GM12872 (cell line): ENCODE measurements around the gene ADGRG2.

ENCODE experiments used
- CTCF ChIP-seq: IDR thresholded peaks from 3 replicates; pipeline ENCODE4 v1.5.1; 2011; ENCODE audit warnings: low read depth, mild to moderate bottlenecking, low read length, moderate library complexity; ENCODE audit not compliant: insufficient read depth

ADGRG2 gene

GRCh38 chrX:19107035-19107434 lies 15.2 kb downstream of the ADGRG2 start:
- TF ChIP-seq CTCF, result no peak

- TF ChIP-seq CTCF, result no peak
Measured at GRCh38 chrX:19100586-19100985, 21.7 kb downstream of the ADGRG2 start.

GRCh38 chrX:19097553-19098283 lies 24.6 kb downstream of the ADGRG2 start:
- TF ChIP-seq CTCF, result no peak

- TF ChIP-seq CTCF, result no peak
Measured at GRCh38 chrX:19096586-19096985, 25.7 kb downstream of the ADGRG2 start.

GRCh38 chrX:19094654-19095053 lies 27.6 kb downstream of the ADGRG2 start:
- TF ChIP-seq CTCF, result no peak

- no peak for TF ChIP-seq CTCF
Measured at GRCh38 chrX:19091596-19091995, 30.7 kb downstream of the ADGRG2 start.

GRCh38 chrX:19089555-19090040 lies 32.7 kb downstream of the ADGRG2 start:
- TF ChIP-seq CTCF, result no peak
